H54 (cell line): ENCODE measurements around the gene PREX1.

Experiments used
- DNase-seq: peaks from one replicate; pipeline ENCODE4 v3.0.0; 2011; ENCODE audit warnings: low spot score, mixed read lengths; ENCODE audit not compliant: insufficient read length
- FAIRE-seq: peaks from 3 replicates; lab custom pipeline; 2011; peaks lifted over from hg19 to GRCh38; lab: Jason Lieb, UNC
- POLR2A ChIP-seq: IDR thresholded peaks from 2 replicates; pipeline ENCODE4 v1.6.1; 2011; ENCODE audit warnings: low read depth, mild to moderate bottlenecking, low read length

PREX1 gene

GRCh38 chr20:48728042-48728825 is 99.6 kb downstream of the PREX1 start:
- no peak for TF ChIP-seq POLR2A
- FAIRE-seq (no peak), DNase-seq (no peak)

- FAIRE-seq (no peak), DNase-seq (no peak)
- no peak for TF ChIP-seq POLR2A
Measured at GRCh38 chr20:48727226-48727625, 100.6 kb downstream of the PREX1 start.

GRCh38 chr20:48725555-48725991 is 102.2 kb downstream of the PREX1 start:
- DNase-seq (peak; percentile 70), FAIRE-seq (no peak)
- TF ChIP-seq POLR2A: no peak

- TF ChIP-seq POLR2A: no peak
- FAIRE-seq (no peak), DNase-seq (no peak)
Measured at GRCh38 chr20:48724891-48725554, 102.8 kb downstream of the PREX1 start.

GRCh38 chr20:48724382-48724781 is 103.4 kb downstream of the PREX1 start:
- FAIRE-seq (no peak), DNase-seq (no peak)
- TF ChIP-seq POLR2A: no peak

- DNase-seq: no peak
- FAIRE-seq: no peak
- TF ChIP-seq POLR2A: no peak
Measured at GRCh38 chr20:48723308-48724264, 104.2 kb downstream of the PREX1 start.

- FAIRE-seq (no peak), DNase-seq (no peak)
- TF ChIP-seq POLR2A: no peak
Measured at GRCh38 chr20:48722737-48723191, 105.0 kb downstream of the PREX1 start.

GRCh38 chr20:48722002-48722731 is 105.6 kb downstream of the PREX1 start:
- DNase-seq (no peak), FAIRE-seq (no peak)
- TF ChIP-seq POLR2A: no peak

GRCh38 chr20:48721324-48722001 is 106.3 kb downstream of the PREX1 start:
- no peak for DNase-seq
- no peak for FAIRE-seq
- TF ChIP-seq POLR2A: no peak

- no peak for TF ChIP-seq POLR2A
- FAIRE-seq (no peak), DNase-seq (no peak)
Measured at GRCh38 chr20:48720256-48720985, 107.4 kb downstream of the PREX1 start.

- FAIRE-seq (no peak), DNase-seq (no peak)
- TF ChIP-seq POLR2A: no peak
Measured at GRCh38 chr20:48719598-48720255, 108.1 kb downstream of the PREX1 start.
